ENCODE data around the gene GNB3.

DNA sequence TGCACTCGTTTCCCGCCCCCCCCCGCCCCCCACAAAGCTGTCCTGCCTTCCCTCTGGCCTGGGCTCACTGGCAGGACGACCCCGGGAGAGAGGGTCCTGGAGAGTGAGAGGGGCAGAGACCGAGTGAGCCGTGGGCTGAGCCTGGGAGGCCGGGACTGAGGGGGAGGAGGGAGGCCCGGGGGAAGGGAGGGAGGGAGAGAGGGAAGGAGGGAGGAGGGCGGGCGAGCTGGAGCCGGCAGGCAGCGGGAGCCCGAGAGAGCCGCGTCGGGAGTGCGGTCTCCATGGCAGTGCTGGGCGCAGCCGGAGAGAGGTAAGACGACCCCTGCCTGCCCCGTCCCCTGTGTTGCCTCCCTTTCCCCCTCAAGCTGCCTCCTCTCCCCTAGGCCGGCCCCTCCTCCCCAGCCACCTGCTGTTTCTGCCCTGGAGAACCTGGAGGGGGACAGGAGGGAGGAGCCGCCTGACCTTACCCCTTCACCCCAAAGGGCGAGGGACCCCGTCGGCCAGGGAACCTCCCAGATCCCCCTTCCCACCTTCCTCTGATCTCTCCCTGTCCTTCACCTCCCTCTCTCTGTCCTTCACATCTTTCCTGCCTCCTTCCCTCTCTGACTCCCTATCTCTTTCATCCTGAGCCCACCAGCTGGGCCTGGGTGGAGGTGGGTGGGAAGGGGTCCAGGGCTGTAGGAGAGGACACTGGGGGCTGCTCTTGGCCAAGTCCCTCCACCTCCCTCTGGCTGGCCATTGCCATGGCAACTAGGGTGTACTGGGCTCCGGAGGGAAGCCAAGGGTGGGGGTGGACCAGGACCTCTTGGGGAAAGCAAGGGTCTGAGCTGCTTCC is 18.9 kb upstream of the GNB3 start, which contains the start of gene GPR162:
- TF ChIP-seq, protein P1, sequence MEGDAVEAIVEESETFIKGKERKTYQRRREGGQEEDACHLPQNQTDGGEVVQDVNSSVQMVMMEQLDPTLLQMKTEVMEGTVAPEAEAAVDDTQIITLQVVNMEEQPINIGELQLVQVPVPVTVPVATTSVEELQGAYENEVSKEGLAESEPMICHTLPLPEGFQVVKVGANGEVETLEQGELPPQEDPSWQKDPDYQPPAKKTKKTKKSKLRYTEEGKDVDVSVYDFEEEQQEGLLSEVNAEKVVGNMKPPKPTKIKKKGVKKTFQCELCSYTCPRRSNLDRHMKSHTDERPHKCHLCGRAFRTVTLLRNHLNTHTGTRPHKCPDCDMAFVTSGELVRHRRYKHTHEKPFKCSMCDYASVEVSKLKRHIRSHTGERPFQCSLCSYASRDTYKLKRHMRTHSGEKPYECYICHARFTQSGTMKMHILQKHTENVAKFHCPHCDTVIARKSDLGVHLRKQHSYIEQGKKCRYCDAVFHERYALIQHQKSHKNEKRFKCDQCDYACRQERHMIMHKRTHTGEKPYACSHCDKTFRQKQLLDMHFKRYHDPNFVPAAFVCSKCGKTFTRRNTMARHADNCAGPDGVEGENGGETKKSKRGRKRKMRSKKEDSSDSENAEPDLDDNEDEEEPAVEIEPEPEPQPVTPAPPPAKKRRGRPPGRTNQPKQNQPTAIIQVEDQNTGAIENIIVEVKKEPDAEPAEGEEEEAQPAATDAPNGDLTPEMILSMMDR (IDR thresholded peaks at IDR 0.05; ENCODE audit: low read depth, low read length) = no peak
- TF ChIP-seq POLR2A (IDR thresholded peaks at IDR 0.05; ENCODE audit: extremely low read depth, insufficient read length) (no peak), MAX (IDR thresholded peaks at IDR 0.05; ENCODE audit: low read depth, low read length) (no peak), MYC (IDR thresholded peaks at IDR 0.05; ENCODE audit: low read depth, low read length) (no peak)
